ENCODE data around the gene SMARCB1.
A peak's percentile ranks its signal among the peaks of the same experiment; 100 is the strongest.

Gene SMARCB1

GRCh38 chr22:23786752-23787599 lies at the start of gene SMARCB1:
TSS of gene SMARCB1 (plus strand) at chr22:23786966. CDS start at chr22:23787170, 204 bp downstream.
- DNase-seq (ENCODE audit: low spot score in 2 of 2) (peak; percentile 75 to 80), ATAC-seq (replicated peaks; ENCODE audit: extremely low read depth, poor library complexity, severe bottlenecking) (peak; percentile 79)
- peaks cover 8% of the 10 kb centered on the region for H3K36me3 Mint-ChIP-seq (ENCODE audit: insufficient read depth)
- peak within 1 kb of the TSS; percentile 76 for H3K27ac Mint-ChIP-seq (ENCODE audit: low read depth)
- H3K27me3 Mint-ChIP-seq = no peaks in the 10 kb centered on the region
- no peaks in the 10 kb centered on the region for H3K9me3 Mint-ChIP-seq
- H3K4me1 Mint-ChIP-seq = peaks cover 16% of the 10 kb centered on the region
- H3K4me3 Mint-ChIP-seq = peak within 1 kb of the TSS; percentile 81

- no peaks in the 10 kb centered on the region for H3K36me3 Mint-ChIP-seq (ENCODE audit: insufficient read depth)
- no peak for DNase-seq (ENCODE audit: low spot score in 2 of 2)
- H3K27me3 Mint-ChIP-seq = no peaks in the 10 kb centered on the region
- H3K27ac Mint-ChIP-seq (ENCODE audit: low read depth) = no peak overlapping the region
- no peak for ATAC-seq (replicated peaks; ENCODE audit: extremely low read depth, poor library complexity, severe bottlenecking)
- no peaks in the 10 kb centered on the region for H3K9me3 Mint-ChIP-seq
- H3K4me1 Mint-ChIP-seq = no peaks in the 10 kb centered on the region
- H3K4me3 Mint-ChIP-seq = no peak overlapping the region
These were observed 49.1 kb upstream of the SMARCB1 start for GRCh38 chr22:23737696-23738095.

GRCh38 chr22:23742505-23743264 lies 44.1 kb upstream of the SMARCB1 start:
- Mint-ChIP-seq H3K4me3 (no peak overlapping the region), H3K9me3 (no peaks in the 10 kb centered on the region), H3K36me3 (ENCODE audit: insufficient read depth) (peaks cover 11% of the 10 kb centered on the region), H3K27ac (ENCODE audit: low read depth) (no peak overlapping the region), H3K4me1 (peaks cover 6% of the 10 kb centered on the region), H3K27me3 (no peaks in the 10 kb centered on the region)
- ATAC-seq (replicated peaks; ENCODE audit: extremely low read depth, poor library complexity, severe bottlenecking) = no peak
- DNase-seq (ENCODE audit: low spot score in 2 of 2) = no peak

GRCh38 chr22:23743303-23743705 lies 43.5 kb upstream of the SMARCB1 start:
- ATAC-seq (replicated peaks; ENCODE audit: extremely low read depth, poor library complexity, severe bottlenecking) = no peak
- H3K27me3 Mint-ChIP-seq = no peaks in the 10 kb centered on the region
- no peaks in the 10 kb centered on the region for H3K9me3 Mint-ChIP-seq
- DNase-seq (ENCODE audit: low spot score in 2 of 2) = no peak
- H3K4me3 Mint-ChIP-seq = no peak overlapping the region
- peaks cover 6% of the 10 kb centered on the region for H3K4me1 Mint-ChIP-seq
- H3K27ac Mint-ChIP-seq (ENCODE audit: low read depth) = no peak overlapping the region
- H3K36me3 Mint-ChIP-seq (ENCODE audit: insufficient read depth) = peaks cover 11% of the 10 kb centered on the region

- H3K9me3 Mint-ChIP-seq = no peaks in the 10 kb centered on the region
- H3K4me3 Mint-ChIP-seq = no peak overlapping the region
- ATAC-seq (replicated peaks; ENCODE audit: extremely low read depth, poor library complexity, severe bottlenecking) = no peak
- H3K27ac Mint-ChIP-seq (ENCODE audit: low read depth) = no peak overlapping the region
- H3K36me3 Mint-ChIP-seq (ENCODE audit: insufficient read depth) = peaks cover 11% of the 10 kb centered on the region
- peaks cover 6% of the 10 kb centered on the region for H3K4me1 Mint-ChIP-seq
- no peak for DNase-seq (ENCODE audit: low spot score in 2 of 2)
- H3K27me3 Mint-ChIP-seq = no peaks in the 10 kb centered on the region
These were observed 42.8 kb upstream of the SMARCB1 start for GRCh38 chr22:23744001-23744400.

GRCh38 chr22:23744485-23744884 lies 42.3 kb upstream of the SMARCB1 start:
- no peak overlapping the region for H3K27ac Mint-ChIP-seq (ENCODE audit: low read depth)
- no peak overlapping the region for H3K4me3 Mint-ChIP-seq
- H3K4me1 Mint-ChIP-seq = peaks cover 7% of the 10 kb centered on the region
- ATAC-seq (replicated peaks; ENCODE audit: extremely low read depth, poor library complexity, severe bottlenecking) = no peak
- H3K9me3 Mint-ChIP-seq = no peaks in the 10 kb centered on the region
- H3K36me3 Mint-ChIP-seq (ENCODE audit: insufficient read depth) = peaks cover 11% of the 10 kb centered on the region
- no peak for DNase-seq (ENCODE audit: low spot score in 2 of 2)
- no peaks in the 10 kb centered on the region for H3K27me3 Mint-ChIP-seq

GRCh38 chr22:23745791-23746190 lies 41.0 kb upstream of the SMARCB1 start:
- DNase-seq (ENCODE audit: low spot score in 2 of 2) (no peak), ATAC-seq (replicated peaks; ENCODE audit: extremely low read depth, poor library complexity, severe bottlenecking) (no peak)
- no peaks in the 10 kb centered on the region for H3K9me3 Mint-ChIP-seq
- no peaks in the 10 kb centered on the region for H3K27me3 Mint-ChIP-seq
- no peak overlapping the region for H3K4me3 Mint-ChIP-seq
- peaks cover 19% of the 10 kb centered on the region for H3K4me1 Mint-ChIP-seq
- peaks cover 14% of the 10 kb centered on the region for H3K36me3 Mint-ChIP-seq (ENCODE audit: insufficient read depth)
- no peak overlapping the region for H3K27ac Mint-ChIP-seq (ENCODE audit: low read depth)

- ATAC-seq (replicated peaks; ENCODE audit: extremely low read depth, poor library complexity, severe bottlenecking) (no peak), DNase-seq (ENCODE audit: low spot score in 2 of 2) (no peak)
- Mint-ChIP-seq H3K27ac (ENCODE audit: low read depth) (no peak overlapping the region), H3K4me3 (peak overlapping the region; percentile 79), H3K27me3 (no peaks in the 10 kb centered on the region), H3K4me1 (peaks cover 19% of the 10 kb centered on the region), H3K9me3 (no peaks in the 10 kb centered on the region), H3K36me3 (ENCODE audit: insufficient read depth) (peaks cover 7% of the 10 kb centered on the region)
These were observed 36.9 kb upstream of the SMARCB1 start for GRCh38 chr22:23749841-23750301.

- Mint-ChIP-seq H3K27ac (ENCODE audit: low read depth) (peak overlapping the region; percentile 67), H3K4me1 (peaks cover 15% of the 10 kb centered on the region), H3K9me3 (no peaks in the 10 kb centered on the region), H3K36me3 (ENCODE audit: insufficient read depth) (peaks cover 3% of the 10 kb centered on the region), H3K4me3 (peak overlapping the region; percentile 79), H3K27me3 (no peaks in the 10 kb centered on the region)
- no peak for ATAC-seq (replicated peaks; ENCODE audit: extremely low read depth, poor library complexity, severe bottlenecking)
- DNase-seq (ENCODE audit: low spot score in 2 of 2) = no peak
These were observed 36.4 kb upstream of the SMARCB1 start for GRCh38 chr22:23750367-23750713.

- peaks cover 3% of the 10 kb centered on the region for H3K36me3 Mint-ChIP-seq (ENCODE audit: insufficient read depth)
- no peaks in the 10 kb centered on the region for H3K9me3 Mint-ChIP-seq
- peak within 1 kb of the TSS; percentile 79 for H3K4me3 Mint-ChIP-seq
- H3K27ac Mint-ChIP-seq (ENCODE audit: low read depth) = peak within 1 kb of the TSS; percentile 67
- peak; percentile 73 to 74 for DNase-seq (ENCODE audit: low spot score in 2 of 2)
- peaks cover 13% of the 10 kb centered on the region for H3K4me1 Mint-ChIP-seq
- no peaks in the 10 kb centered on the region for H3K27me3 Mint-ChIP-seq
- peak; percentile 100 for ATAC-seq (replicated peaks; ENCODE audit: extremely low read depth, poor library complexity, severe bottlenecking)
These were observed 35.9 kb upstream of the SMARCB1 start, which contains the start of gene ZNF70 for GRCh38 chr22:23750714-23751440. TSS of gene ZNF70 (minus strand) at chr22:23751112. CDS start at chr22:23745140, 5,972 bp downstream.

- H3K27me3 Mint-ChIP-seq = no peaks in the 10 kb centered on the region
- H3K4me3 Mint-ChIP-seq = peak overlapping the region; percentile 79
- no peaks in the 10 kb centered on the region for H3K9me3 Mint-ChIP-seq
- H3K27ac Mint-ChIP-seq (ENCODE audit: low read depth) = peak overlapping the region; percentile 67
- H3K4me1 Mint-ChIP-seq = peaks cover 13% of the 10 kb centered on the region
- peaks cover 3% of the 10 kb centered on the region for H3K36me3 Mint-ChIP-seq (ENCODE audit: insufficient read depth)
- DNase-seq (ENCODE audit: low spot score in 2 of 2) (no peak), ATAC-seq (replicated peaks; ENCODE audit: extremely low read depth, poor library complexity, severe bottlenecking) (no peak)
These were observed 35.2 kb upstream of the SMARCB1 start for GRCh38 chr22:23751441-23751996.

GRCh38 chr22:23752090-23752691 lies 34.6 kb upstream of the SMARCB1 start:
- Mint-ChIP-seq H3K4me1 (peaks cover 13% of the 10 kb centered on the region), H3K4me3 (peak overlapping the region; percentile 79), H3K9me3 (no peaks in the 10 kb centered on the region), H3K27ac (ENCODE audit: low read depth) (no peak overlapping the region), H3K36me3 (ENCODE audit: insufficient read depth) (peaks cover 3% of the 10 kb centered on the region), H3K27me3 (no peaks in the 10 kb centered on the region)
- ATAC-seq (replicated peaks; ENCODE audit: extremely low read depth, poor library complexity, severe bottlenecking) (no peak), DNase-seq (ENCODE audit: low spot score in 2 of 2) (no peak)
